ENCODE results near the gene TPD52L1.

DNA sequence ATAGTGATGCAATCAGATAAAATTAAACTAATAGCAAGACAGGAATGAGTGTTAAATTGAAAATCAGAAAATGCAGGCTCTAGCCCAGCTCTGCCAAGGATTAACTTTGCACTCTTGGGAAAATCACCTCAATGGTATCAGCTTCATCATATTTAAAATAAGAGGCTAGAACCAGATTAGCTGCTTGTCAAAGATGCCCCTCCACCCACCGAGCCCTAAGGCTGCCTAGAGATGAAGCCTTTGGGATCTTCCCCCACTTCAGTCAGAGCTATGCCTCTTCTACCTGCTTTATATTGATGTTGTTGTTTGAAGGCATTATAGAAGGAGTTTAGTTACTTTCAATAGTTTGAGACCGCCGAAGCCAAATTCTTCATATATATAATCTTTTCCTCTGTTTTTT lies 100.7 kb downstream of the TPD52L1 start:
- TF ChIP-seq, protein P1, sequence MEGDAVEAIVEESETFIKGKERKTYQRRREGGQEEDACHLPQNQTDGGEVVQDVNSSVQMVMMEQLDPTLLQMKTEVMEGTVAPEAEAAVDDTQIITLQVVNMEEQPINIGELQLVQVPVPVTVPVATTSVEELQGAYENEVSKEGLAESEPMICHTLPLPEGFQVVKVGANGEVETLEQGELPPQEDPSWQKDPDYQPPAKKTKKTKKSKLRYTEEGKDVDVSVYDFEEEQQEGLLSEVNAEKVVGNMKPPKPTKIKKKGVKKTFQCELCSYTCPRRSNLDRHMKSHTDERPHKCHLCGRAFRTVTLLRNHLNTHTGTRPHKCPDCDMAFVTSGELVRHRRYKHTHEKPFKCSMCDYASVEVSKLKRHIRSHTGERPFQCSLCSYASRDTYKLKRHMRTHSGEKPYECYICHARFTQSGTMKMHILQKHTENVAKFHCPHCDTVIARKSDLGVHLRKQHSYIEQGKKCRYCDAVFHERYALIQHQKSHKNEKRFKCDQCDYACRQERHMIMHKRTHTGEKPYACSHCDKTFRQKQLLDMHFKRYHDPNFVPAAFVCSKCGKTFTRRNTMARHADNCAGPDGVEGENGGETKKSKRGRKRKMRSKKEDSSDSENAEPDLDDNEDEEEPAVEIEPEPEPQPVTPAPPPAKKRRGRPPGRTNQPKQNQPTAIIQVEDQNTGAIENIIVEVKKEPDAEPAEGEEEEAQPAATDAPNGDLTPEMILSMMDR (IDR thresholded peaks at IDR 0.05 in 8 of 11, conservative IDR thresholded peaks at IDR 0.05 in 3 of 11), result no peak
- TF ChIP-seq POLR2A (IDR thresholded peaks at IDR 0.05), result no peak
